GM12874 (cell line): ENCODE data around the gene KRT1.

Experiments used
- CTCF ChIP-seq: IDR thresholded peaks from 2 replicates; pipeline ENCODE4 v1.5.1; 2011; ENCODE audit warnings: low read depth, mild to moderate bottlenecking, control low read depth, low read length, moderate library complexity; ENCODE audit not compliant: insufficient read depth

The KRT1 gene

GRCh38 chr12:52651726-52652261 is 28.4 kb downstream of the KRT1 start, which contains the start of gene KRT2:
Gene KRT2 (minus strand): TSS chr12:52652211. CDS start chr12:52652142, 69 bp downstream.
- no peak for TF ChIP-seq CTCF

- TF ChIP-seq CTCF = no peak
Observed at GRCh38 chr12:52650520-52651081, 29.6 kb downstream of the KRT1 start.

GRCh38 chr12:52649066-52649465 is 31.1 kb downstream of the KRT1 start:
- TF ChIP-seq CTCF = no peak

- TF ChIP-seq CTCF = no peak
Observed at GRCh38 chr12:52648012-52648550, 32.1 kb downstream of the KRT1 start.

GRCh38 chr12:52647601-52648000 is 32.6 kb downstream of the KRT1 start:
- no peak for TF ChIP-seq CTCF

GRCh38 chr12:52646613-52647012 is 33.6 kb downstream of the KRT1 start:
- TF ChIP-seq CTCF = no peak

GRCh38 chr12:52645982-52646381 is 34.2 kb downstream of the KRT1 start:
- no peak for TF ChIP-seq CTCF
